Muscle layer of duodenum (tissue), 2 donors: ENCODE measurements around the gene ATP10A.

ENCODE experiments used
- H3K27ac ChIP-seq: one replicate; pipeline ENCODE4 v1.7.0; 2013; ENCODE audit warnings: mild to moderate bottlenecking, low read length
- H3K27me3 ChIP-seq: one replicate; pipeline ENCODE4 v1.7.0; 2013; ENCODE audit warnings: low read depth, mild to moderate bottlenecking, control low read depth, low read length
- H3K36me3 ChIP-seq, 2 donors: one replicate each; pipeline ENCODE4 v1.7.0; 2013; ENCODE audit warnings: low read length in 2 of 2, control low read depth in 1 of 2, mild to moderate bottlenecking in 1 of 2; ENCODE audit not compliant: insufficient read depth in 2 of 2, control insufficient read depth in 1 of 2
- H3K4me1 ChIP-seq, 2 donors: one replicate each; pipeline ENCODE4 v1.7.0; 2013; ENCODE audit warnings: low read length in 2 of 2, mild to moderate bottlenecking in 2 of 2, control low read depth in 1 of 2, moderate library complexity in 1 of 2; ENCODE audit not compliant: insufficient read depth in 2 of 2, control insufficient read depth in 1 of 2
- H3K4me3 ChIP-seq, 2 donors: one replicate each; pipeline ENCODE4 v1.7.0; 2013; ENCODE audit warnings: low read length in 2 of 2, low read depth in 1 of 2, mild to moderate bottlenecking in 1 of 2
- H3K9me3 ChIP-seq, 2 donors: one replicate each; pipeline ENCODE4 v1.7.0; 2013; ENCODE audit warnings: low read length in 2 of 2, control low read depth in 1 of 2, mild to moderate bottlenecking in 1 of 2; ENCODE audit not compliant: control insufficient read depth in 1 of 2
- donor health status: healthy.

The ATP10A gene

GRCh38 chr15:25712192-25712960 is 150.8 kb downstream of the ATP10A start:
- H3K27me3 ChIP-seq, result no peaks in the 10 kb centered on the region
- no peaks in the 10 kb centered on the region for H3K9me3 ChIP-seq
- no peak overlapping the region for H3K27ac ChIP-seq
- no peaks in the 10 kb centered on the region for H3K4me1 ChIP-seq
- peaks cover 0 to 20% of the 10 kb centered on the region in 2 donors for H3K36me3 ChIP-seq
- H3K4me3 ChIP-seq, result no peak overlapping the region

GRCh38 chr15:25711691-25712090 is 151.4 kb downstream of the ATP10A start:
- H3K4me3 ChIP-seq, result no peak overlapping the region
- H3K36me3 ChIP-seq, result peaks cover 0 to 20% of the 10 kb centered on the region in 2 donors
- no peaks in the 10 kb centered on the region for H3K4me1 ChIP-seq
- H3K27ac ChIP-seq, result no peak overlapping the region
- H3K27me3 ChIP-seq, result no peaks in the 10 kb centered on the region
- no peaks in the 10 kb centered on the region for H3K9me3 ChIP-seq

- Histone ChIP-seq H3K9me3 (no peaks in the 10 kb centered on the region), H3K27ac (no peak overlapping the region), H3K36me3 (peaks cover 0 to 17% of the 10 kb centered on the region in 2 donors), H3K27me3 (no peaks in the 10 kb centered on the region), H3K4me1 (no peaks in the 10 kb centered on the region), H3K4me3 (no peak overlapping the region)
These were observed 152.0 kb downstream of the ATP10A start for GRCh38 chr15:25711164-25711563.

GRCh38 chr15:25710184-25710583 is 152.9 kb downstream of the ATP10A start:
- Histone ChIP-seq H3K27me3 (no peaks in the 10 kb centered on the region), H3K4me1 (no peaks in the 10 kb centered on the region), H3K36me3 (peaks cover 0 to 17% of the 10 kb centered on the region in 2 donors), H3K4me3 (no peak overlapping the region), H3K27ac (no peak overlapping the region), H3K9me3 (no peaks in the 10 kb centered on the region)

GRCh38 chr15:25709437-25710159 is 153.5 kb downstream of the ATP10A start:
- Histone ChIP-seq H3K4me1 (no peaks in the 10 kb centered on the region), H3K27me3 (no peaks in the 10 kb centered on the region), H3K27ac (no peak overlapping the region), H3K9me3 (no peaks in the 10 kb centered on the region), H3K36me3 (peaks cover 0 to 17% of the 10 kb centered on the region in 2 donors), H3K4me3 (no peak overlapping the region)

- no peaks in the 10 kb centered on the region for H3K4me1 ChIP-seq
- H3K36me3 ChIP-seq, result peaks cover 0 to 9% of the 10 kb centered on the region in 2 donors
These were observed 154.7 kb downstream of the ATP10A start for GRCh38 chr15:25708391-25708790.

GRCh38 chr15:25707656-25708365 is 155.3 kb downstream of the ATP10A start:
- no peaks in the 10 kb centered on the region for H3K9me3 ChIP-seq
- H3K4me3 ChIP-seq, result no peak overlapping the region
- H3K27me3 ChIP-seq, result no peaks in the 10 kb centered on the region
- H3K27ac ChIP-seq, result no peak overlapping the region
- H3K36me3 ChIP-seq, result peaks cover 0 to 3% of the 10 kb centered on the region in 2 donors
- no peaks in the 10 kb centered on the region for H3K4me1 ChIP-seq

More at GRCh38 chr15:25708391-25708790, 154.7 kb downstream of the ATP10A start:
- H3K9me3 ChIP-seq, result no peaks in the 10 kb centered on the region
- H3K27me3 ChIP-seq, result no peaks in the 10 kb centered on the region
- H3K27ac ChIP-seq, result no peak overlapping the region
- no peak overlapping the region for H3K4me3 ChIP-seq

GRCh38 chr15:25706176-25706955 is 156.8 kb downstream of the ATP10A start:
- Histone ChIP-seq H3K27me3 (no peaks in the 10 kb centered on the region), H3K9me3 (no peaks in the 10 kb centered on the region), H3K4me3 (no peak overlapping the region), H3K36me3 (no peaks in the 10 kb centered on the region), H3K27ac (no peak overlapping the region), H3K4me1 (no peaks in the 10 kb centered on the region)

GRCh38 chr15:25705433-25706115 is 157.6 kb downstream of the ATP10A start:
- Histone ChIP-seq H3K4me3 (no peak overlapping the region), H3K4me1 (no peaks in the 10 kb centered on the region), H3K36me3 (no peaks in the 10 kb centered on the region), H3K27ac (no peak overlapping the region), H3K9me3 (no peaks in the 10 kb centered on the region), H3K27me3 (no peaks in the 10 kb centered on the region)

GRCh38 chr15:25703726-25704125 is 159.4 kb downstream of the ATP10A start:
- no peak overlapping the region for H3K27ac ChIP-seq
- H3K36me3 ChIP-seq, result no peaks in the 10 kb centered on the region
- H3K9me3 ChIP-seq, result no peaks in the 10 kb centered on the region
- H3K27me3 ChIP-seq, result no peaks in the 10 kb centered on the region
- H3K4me1 ChIP-seq, result no peaks in the 10 kb centered on the region
- H3K4me3 ChIP-seq, result no peak overlapping the region
